SK-N-SH (cell line): ENCODE results near the gene CTSA. TPM values are rescaled to one million over a fixed set of nuclear protein-coding genes. Genes with fewer than 3 reads are reported as not detected.

Experiments used
- CTCF ChIA-PET: fragments of 300-600, 350-600 bp; formaldehyde crosslinking; extraction: SDS; loops from one replicate; lab custom pipeline; 2021; lab: Yijun Ruan, JAX
- POLR2A ChIA-PET: fragments of 350-600 bp; sonication (Branson Sonifier 250); formaldehyde crosslinking; extraction: SDS; loops from one replicate; lab custom pipeline; 2020; ENCODE audit warnings: antibody characterized with exemption, inconsistent platforms; lab: Yijun Ruan, JAX
- DNase-seq: peaks from one replicate; pipeline ENCODE4 v3.0.0; 2012
- H2AFZ ChIP-seq: fragments of 200-600 bp; sonication (generic); 2 replicates; pipeline ENCODE4 v1.8.1; 2016; ENCODE audit warnings: antibody characterized with exemption, mild to moderate bottlenecking, low read depth
- H3F3A ChIP-seq: fragments of 200-600 bp; sonication (generic); replicated peaks from 2 replicates; pipeline ENCODE3; 2016; ENCODE audit warnings: antibody characterized with exemption, mild to moderate bottlenecking; ENCODE audit not compliant: insufficient read depth
- H3K27ac ChIP-seq, 2 experiments: fragments of 200-500 bp in 1 of 2; fragments of 200-600 bp in 1 of 2; sonication (Bioruptor generic) in 1 of 2; sonication (generic), shearing (Covaris generic) in 1 of 2; 2 replicates each; pipeline versions ENCODE4 v1.5.1 to v1.6.1; 2014 to 2016; ENCODE audit warnings: low read depth in 2 of 2, inconsistent platforms in 1 of 2, low read length in 1 of 2, mild to moderate bottlenecking in 1 of 2, mixed read lengths in 1 of 2
- H3K27me3 ChIP-seq: fragments of 200-600 bp; sonication (generic), shearing (Covaris generic); 2 replicates; pipeline ENCODE4 v1.6.1; 2016; ENCODE audit warnings: mixed run types; ENCODE audit not compliant: insufficient read depth
- H3K36me3 ChIP-seq, 2 experiments: fragments of 200-500 bp in 1 of 2; fragments of 200-600 bp in 1 of 2; sonication (Bioruptor generic) in 1 of 2; sonication (generic) in 1 of 2; replicated peaks in 1 of 2; 2 replicates each; pipeline versions ENCODE3 to v1.5.1; 2014 to 2016; ENCODE audit warnings: low read length in 1 of 2, mild to moderate bottlenecking in 1 of 2; ENCODE audit not compliant: insufficient read depth in 2 of 2, control insufficient read depth in 1 of 2
- H3K4me1 ChIP-seq, 2 experiments: fragments of 200-500 bp in 1 of 2; fragments of 200-600 bp in 1 of 2; sonication (Bioruptor generic) in 1 of 2; sonication (generic), shearing (Covaris generic) in 1 of 2; 2 replicates each; pipeline versions ENCODE4 v1.5.1 to v1.6.1; 2014 to 2016; ENCODE audit warnings: low read depth in 1 of 2, low read length in 1 of 2, mixed run types in 1 of 2; ENCODE audit not compliant: insufficient read depth in 2 of 2, control insufficient read depth in 1 of 2
- H3K4me2 ChIP-seq: fragments of 200-600 bp; sonication (generic), shearing (Covaris generic); 2 replicates; pipeline ENCODE4 v1.6.1; 2017; ENCODE audit warnings: mixed run types
- H3K4me3 ChIP-seq, 2 experiments: fragments of 200-500 bp in 1 of 2; fragments of 200-600 bp in 1 of 2; sonication (Bioruptor generic) in 1 of 2; sonication (generic), shearing (Covaris generic) in 1 of 2; 2 replicates each; pipeline versions ENCODE4 v1.5.1 to v1.8.1; 2014 to 2016; ENCODE audit warnings: low read depth in 2 of 2, inconsistent platforms in 1 of 2, low read length in 1 of 2, mild to moderate bottlenecking in 1 of 2, mixed read lengths in 1 of 2, moderate library complexity in 1 of 2
- H3K79me2 ChIP-seq: fragments of 200-600 bp; sonication (generic); 2 replicates; pipeline ENCODE4 v1.8.1; 2017; ENCODE audit warnings: mild to moderate bottlenecking; ENCODE audit not compliant: insufficient read depth
- H3K9ac ChIP-seq: fragments of 200-600 bp; sonication (generic); 2 replicates; pipeline ENCODE4 v1.6.1; 2017; ENCODE audit warnings: mixed run types
- H3K9me2 ChIP-seq: fragments of 200-600 bp; sonication (generic); 2 replicates; pipeline ENCODE4 v1.6.1; 2017; ENCODE audit warnings: mixed run types
- H3K9me3 ChIP-seq: fragments of 200-600 bp; sonication (generic); 2 replicates; pipeline ENCODE4 v1.6.1; 2017; ENCODE audit warnings: mixed run types, mild to moderate bottlenecking, moderate library complexity
- H4K20me1 ChIP-seq: fragments of 200-600 bp; sonication (generic); 2 replicates; pipeline ENCODE4 v1.6.1; 2017; ENCODE audit warnings: mild to moderate bottlenecking, mixed run types; ENCODE audit not compliant: insufficient read depth
- CHD2 ChIP-seq: fragments of 150-350 bp; IDR thresholded peaks from 2 replicates; pipeline ENCODE4 v1.6.1; 2018; ENCODE audit warnings: low read length; ENCODE audit not compliant: partially characterized antibody
- ELF1 ChIP-seq: IDR thresholded peaks from 2 replicates; pipeline ENCODE4 v1.4.0; 2012
- EP300 ChIP-seq, 2 experiments: IDR thresholded peaks; 2 replicates each; pipeline versions ENCODE4 v1.4.0 to v1.6.1; 2012; ENCODE audit warnings: borderline replicate concordance in 1 of 2, low read depth in 1 of 2, low read length in 1 of 2
- FOSL2 ChIP-seq: IDR thresholded peaks from 2 replicates; pipeline ENCODE4 v1.4.0; 2012; ENCODE audit warnings: low read depth, mild to moderate bottlenecking, moderate library complexity, borderline replicate concordance
- FOXM1 ChIP-seq: IDR thresholded peaks from 2 replicates; pipeline ENCODE4 v1.4.0; 2012; ENCODE audit warnings: low read depth, mild to moderate bottlenecking
- JUND ChIP-seq: IDR thresholded peaks from 2 replicates; pipeline ENCODE4 v1.4.0; 2012
- MEF2A ChIP-seq: IDR thresholded peaks from 2 replicates; pipeline ENCODE4 v1.4.0; 2012; ENCODE audit warnings: low read depth, borderline replicate concordance
- MXI1 ChIP-seq: IDR thresholded peaks from 2 replicates; pipeline ENCODE4 v1.6.1; 2012; ENCODE audit warnings: mild to moderate bottlenecking, low read depth, low read length, improper control_type of control experiment
- NFIC ChIP-seq: IDR thresholded peaks from 2 replicates; pipeline ENCODE4 v1.4.0; 2012; ENCODE audit warnings: borderline replicate concordance
- NRF1 ChIP-seq: IDR thresholded peaks from 2 replicates; pipeline ENCODE4 v1.6.1; 2012; ENCODE audit warnings: low read depth, mild to moderate bottlenecking, low read length
- POLR2AphosphoS5 ChIP-seq: IDR thresholded peaks from 2 replicates; pipeline ENCODE4 v1.6.1; 2012; ENCODE audit warnings: low read depth, low read length
- RCOR1 ChIP-seq: fragments of 150-350 bp; IDR thresholded peaks from 2 replicates; pipeline ENCODE4 v1.6.1; 2017; ENCODE audit warnings: antibody characterized with exemption, low read length
- SIN3A ChIP-seq: IDR thresholded peaks from 2 replicates; pipeline ENCODE4 v1.6.1; 2012; ENCODE audit warnings: low read depth, mild to moderate bottlenecking, low read length, moderate library complexity, borderline replicate concordance
- TCF12 ChIP-seq: IDR thresholded peaks from 2 replicates; pipeline ENCODE4 v1.4.0; 2012
- TEAD4 ChIP-seq: IDR thresholded peaks from 2 replicates; pipeline ENCODE4 v1.4.0; 2012; ENCODE audit warnings: mild to moderate bottlenecking, borderline replicate concordance; ENCODE audit not compliant: insufficient read depth
- YY1 ChIP-seq: IDR thresholded peaks from 2 replicates; pipeline ENCODE4 v1.4.0; 2012; ENCODE audit warnings: low read depth, mild to moderate bottlenecking
- WGBS: methylation state at CpG from one replicate; pipeline ENCODE4 v1.1.6; 2017; ENCODE audit warnings: low lambda C conversion rate; 5-methylcytosine and 5-hydroxymethylcytosine counted together
- polyA plus RNA-seq, 3 experiments: library from polyadenylated mRNA; depleted of rRNA; stranded (reverse); fragments of >200 nt; gene quantifications; 2 replicates each; pipeline ENCODE4 v1.2.3, GENCODE V29; 2012
- TF ChIP-seq, protein P1 (sequence below): fragments of 150-350 bp; IDR thresholded peaks from 2 replicates; pipeline ENCODE4 v1.6.1; 2017; ENCODE audit warnings: antibody characterized with exemption, low read length, low read depth, borderline replicate concordance
- TF ChIP-seq, protein P2 (sequence below): IDR thresholded peaks from 2 replicates; pipeline ENCODE4 v1.4.0; 2012; ENCODE audit warnings: low read depth
- TF ChIP-seq, protein P3 (sequence below): IDR thresholded peaks from 2 replicates; pipeline ENCODE4 v1.4.0; 2012; ENCODE audit warnings: low read depth, borderline replicate concordance

The CTSA gene
- polyA plus RNA-seq, 1 of the 3 experiments (the other 2 are of a cell fraction): 338 TPM

DNA sequence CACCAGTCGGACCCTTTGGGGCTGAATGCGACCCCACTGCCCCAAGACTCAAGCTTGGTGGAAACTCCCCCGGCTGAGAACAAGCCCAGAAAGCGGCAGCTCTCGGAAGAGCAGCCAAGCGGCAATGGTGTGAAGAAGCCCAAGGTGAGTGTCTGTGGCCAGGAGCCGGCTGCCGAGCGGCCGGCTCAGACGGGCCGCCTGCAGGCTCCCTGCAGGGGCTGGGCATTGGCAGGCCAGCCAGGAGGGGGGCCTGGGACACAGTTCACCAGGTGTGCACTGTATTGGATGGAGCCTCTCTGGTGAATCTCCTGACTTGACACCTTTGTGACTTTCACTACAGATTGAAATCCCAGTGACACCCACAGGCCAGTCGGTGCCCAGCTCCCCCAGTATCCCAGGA is 49.3 kb downstream of the CTSA start (continued):
- no peak for TF ChIP-seq SIN3A
- TF ChIP-seq, protein P1, sequence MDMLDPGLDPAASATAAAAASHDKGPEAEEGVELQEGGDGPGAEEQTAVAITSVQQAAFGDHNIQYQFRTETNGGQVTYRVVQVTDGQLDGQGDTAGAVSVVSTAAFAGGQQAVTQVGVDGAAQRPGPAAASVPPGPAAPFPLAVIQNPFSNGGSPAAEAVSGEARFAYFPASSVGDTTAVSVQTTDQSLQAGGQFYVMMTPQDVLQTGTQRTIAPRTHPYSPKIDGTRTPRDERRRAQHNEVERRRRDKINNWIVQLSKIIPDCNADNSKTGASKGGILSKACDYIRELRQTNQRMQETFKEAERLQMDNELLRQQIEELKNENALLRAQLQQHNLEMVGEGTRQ: no peak
- TF ChIP-seq TCF12: no peak
- TF ChIP-seq, protein P2, sequence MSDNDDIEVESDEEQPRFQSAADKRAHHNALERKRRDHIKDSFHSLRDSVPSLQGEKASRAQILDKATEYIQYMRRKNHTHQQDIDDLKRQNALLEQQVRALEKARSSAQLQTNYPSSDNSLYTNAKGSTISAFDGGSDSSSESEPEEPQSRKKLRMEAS: no peak
- TF ChIP-seq, all 33 proteins: peak for 0

DNA sequence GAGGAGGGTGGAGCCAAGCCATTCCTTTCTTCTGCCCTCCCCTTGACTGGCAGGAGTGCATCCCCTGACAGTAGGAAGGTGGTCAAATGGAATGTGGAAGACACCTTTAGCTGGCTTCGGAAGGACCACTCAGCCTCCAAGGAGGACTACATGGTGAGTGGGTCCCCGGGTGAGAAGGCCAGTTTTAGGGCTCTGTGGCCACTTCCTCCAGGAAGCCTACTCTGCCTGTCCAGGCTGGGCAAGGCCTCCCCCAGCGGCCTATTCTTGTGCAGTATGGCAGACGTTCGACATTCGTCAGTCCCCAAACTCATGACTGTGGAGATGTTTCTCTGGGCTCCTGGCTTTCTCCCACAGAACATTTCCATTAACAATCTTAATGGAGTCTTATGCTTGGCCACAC is 52.5 kb downstream of the CTSA start:
- Histone ChIP-seq H3K36me3 (peaks cover 44 to 86% of the 10 kb centered on the region in 2 experiments), H3K79me2 (peaks cover 4% of the 10 kb centered on the region), H3K4me1 (no peaks in the 10 kb centered on the region; a peak in 1 of 4 replicates), H3K4me2 (no peak overlapping the region), H3F3A (no peaks in the 10 kb centered on the region), H2AFZ (no peak overlapping the region), H3K9ac (no peak overlapping the region), H3K9me3 (no peaks in the 10 kb centered on the region), H3K4me3 (no peak overlapping the region), H4K20me1 (no peaks in the 10 kb centered on the region), H3K9me2 (no peaks in the 10 kb centered on the region), H3K27me3 (no peaks in the 10 kb centered on the region), H3K27ac (no peak overlapping the region)
- CTCF ChIA-PET: interaction anchor here (1.1 to 2.6 kb wide), 5 partner anchors 10 to 53 kb away, joined by 3 to 8 read pairs (median 4); partner anchors contain the start of gene PCIF1
- TF ChIP-seq NFIC (no peak), POLR2AphosphoS5 (no peak), MEF2A (no peak), EP300 (IDR thresholded peaks at IDR 0.05; ENCODE audit: borderline replicate concordance in 1 of 2, low read depth in 1 of 2, low read length in 1 of 2) (no peak), MXI1 (no peak), FOSL2 (no peak), NRF1 (no peak), FOXM1 (no peak), JUND (no peak), CHD2 (no peak), YY1 (no peak), ELF1 (no peak), TEAD4 (no peak), RCOR1 (no peak)
- TF ChIP-seq, protein P1: no peak
- TF ChIP-seq, protein P3, sequence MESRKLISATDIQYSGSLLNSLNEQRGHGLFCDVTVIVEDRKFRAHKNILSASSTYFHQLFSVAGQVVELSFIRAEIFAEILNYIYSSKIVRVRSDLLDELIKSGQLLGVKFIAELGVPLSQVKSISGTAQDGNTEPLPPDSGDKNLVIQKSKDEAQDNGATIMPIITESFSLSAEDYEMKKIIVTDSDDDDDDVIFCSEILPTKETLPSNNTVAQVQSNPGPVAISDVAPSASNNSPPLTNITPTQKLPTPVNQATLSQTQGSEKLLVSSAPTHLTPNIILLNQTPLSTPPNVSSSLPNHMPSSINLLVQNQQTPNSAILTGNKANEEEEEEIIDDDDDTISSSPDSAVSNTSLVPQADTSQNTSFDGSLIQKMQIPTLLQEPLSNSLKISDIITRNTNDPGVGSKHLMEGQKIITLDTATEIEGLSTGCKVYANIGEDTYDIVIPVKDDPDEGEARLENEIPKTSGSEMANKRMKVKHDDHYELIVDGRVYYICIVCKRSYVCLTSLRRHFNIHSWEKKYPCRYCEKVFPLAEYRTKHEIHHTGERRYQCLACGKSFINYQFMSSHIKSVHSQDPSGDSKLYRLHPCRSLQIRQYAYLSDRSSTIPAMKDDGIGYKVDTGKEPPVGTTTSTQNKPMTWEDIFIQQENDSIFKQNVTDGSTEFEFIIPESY: no peak
- no peak for DNase-seq
- 90% methylated on average over 5 of the region's 6 CpGs for WGBS
- POLR2A ChIA-PET: interaction anchor here (1.3 to 1.4 kb wide), 2 partner anchors 10 to 14 kb away, joined by 4 read pairs; no protein-coding TSS in a partner anchor
